CD4-positive, alpha-beta T cell (primary cell): ENCODE measurements around the gene CD19. TPM values are rescaled to one million over a fixed set of nuclear protein-coding genes. Genes with fewer than 3 reads are reported as not detected.
"Not testable (repeated sequence)": the region's sequence is repeated elsewhere in the genome, so short reads cannot be mapped to it uniquely, and the experiment has no call there.

Experiments used
- ATAC-seq: fragments of 200-7000 bp; cut with Tn5 transposase; one replicate; pipeline ENCODE4 v1.10.0; 2022; ENCODE audit warnings: mild to moderate bottlenecking; ENCODE audit not compliant: poor library complexity
- CTCF ChIA-PET: fragments of 350-600 bp; sonication (Branson Sonifier 250); formaldehyde crosslinking; loops from one replicate; lab custom pipeline; 2021; ENCODE audit warnings: antibody characterized with exemption, inconsistent platforms; lab: Charles Lee
- POLR2A ChIA-PET: fragments of 350-600 bp; sonication (Branson Sonifier 250); formaldehyde crosslinking; loops from one replicate; lab custom pipeline; 2021; ENCODE audit warnings: antibody characterized with exemption, inconsistent platforms; lab: Charles Lee
- DNase-seq, 14 experiments: peaks; one replicate each; pipeline ENCODE4 v3.0.0-alpha.2; 2013 to 2020; ENCODE audit warnings: mixed read lengths in 2 of 14
- H3K27ac ChIP-seq, 2 donors: one replicate each; pipeline versions ENCODE4 v1.5.1 to v1.7.0; 2013; ENCODE audit warnings: low read length in 2 of 2, low read depth in 1 of 2, mild to moderate bottlenecking in 1 of 2
- H3K27me3 ChIP-seq, 2 experiments: 1 replicate in 1 of 2; 2 replicates in 1 of 2; pipeline versions ENCODE4 v1.6.1 to v1.7.0; 2013; ENCODE audit warnings: low read length in 2 of 2, control low read depth in 1 of 2, mild to moderate bottlenecking in 1 of 2, moderate library complexity in 1 of 2; ENCODE audit not compliant: insufficient read depth in 2 of 2, control insufficient read depth in 1 of 2
- H3K36me3 ChIP-seq: one replicate; pipeline ENCODE4 v1.6.1; 2013; ENCODE audit warnings: low read length, control low read depth; ENCODE audit not compliant: insufficient read depth
- H3K4me1 ChIP-seq: one replicate; pipeline ENCODE4 v1.6.1; 2013; ENCODE audit warnings: low read length, control low read depth; ENCODE audit not compliant: insufficient read depth
- H3K4me3 ChIP-seq: one replicate; pipeline ENCODE4 v1.5.1; 2013; ENCODE audit warnings: mild to moderate bottlenecking, low read length, moderate library complexity
- H3K9me3 ChIP-seq, 2 experiments: 1 replicate in 1 of 2; 2 replicates in 1 of 2; pipeline versions ENCODE4 v1.6.1 to v1.7.0; 2013; ENCODE audit warnings: low read length in 2 of 2, mild to moderate bottlenecking in 2 of 2, control low read depth in 1 of 2, moderate library complexity in 1 of 2; ENCODE audit not compliant: control insufficient read depth in 1 of 2, insufficient read depth in 1 of 2
- H3K27ac Mint-ChIP-seq: one replicate; pipeline ENCODE4 v1.8.0; 2020; ENCODE audit warnings: mixed read lengths
- H3K27me3 Mint-ChIP-seq: one replicate; pipeline ENCODE4 v1.8.0; 2021; ENCODE audit warnings: mixed read lengths
- H3K36me3 Mint-ChIP-seq: one replicate; pipeline ENCODE4 v1.8.0; 2021; ENCODE audit warnings: low read depth, mixed read lengths
- H3K4me1 Mint-ChIP-seq: one replicate; pipeline ENCODE4 v1.8.0; 2021; ENCODE audit warnings: low read depth, mixed read lengths
- H3K4me3 Mint-ChIP-seq: one replicate; pipeline ENCODE4 v1.8.0; 2020; ENCODE audit warnings: mild to moderate bottlenecking, mixed read lengths
- H3K9me3 Mint-ChIP-seq: one replicate; pipeline ENCODE4 v1.8.0; 2020; ENCODE audit warnings: mixed read lengths
- intact Hi-C, 2 experiments: fragments of 100-400 bp; cut with DNase I in 1 of 2; cut with micrococcal nuclease in 1 of 2; formaldehyde crosslinking; loops; one replicate each; pipeline versions ENCODE4 v1.15.1 to v1.9.0; 2023 to 2025; cut with DNase I, micrococcal nuclease
- total RNA-seq, 174 experiments: library from RNA in 2 of 174; stranded (reverse) in 2 of 174; gene quantifications; one replicate each; pipeline ENCODE4 v1.2.3 and lab custom pipeline; 2021 to 2026
- TF ChIP-seq, protein P1 (sequence below): fragments of 200-600 bp; IDR thresholded peaks from one replicate; pipeline ENCODE4 v1.8.0; 2022; ENCODE audit warnings: antibody characterized with exemption, mild to moderate bottlenecking

The CD19 gene
- total RNA-seq, 2 experiments from 2014 or later = 0.14 to 0.27 TPM

GRCh38 chr16:28924762-28925385, 6.9 kb upstream of the CD19 start, which contains the start of gene RABEP2:
Gene RABEP2 (minus strand): TSS chr16:28925238. CDS start chr16:28925163, 75 bp downstream.
- H3K4me3 ChIP-seq = peak within 1 kb of the TSS; percentile 92
- DNase-seq (peak; percentile 88 to 97 (median 95)), ATAC-seq (peak; percentile 79)
- H3K4me3 Mint-ChIP-seq = peak within 1 kb of the TSS; percentile 91
- peaks cover 14% of the 10 kb centered on the region for H3K4me1 ChIP-seq
- ChIA-PET CTCF (interaction anchor here (1.1 to 8.3 kb wide), 3 partner anchors 20 to 79 kb away, joined by 3 to 34 read pairs (median 4); partner anchors contain the start of genes SH2B1 and TUFM), POLR2A (interaction anchor here (0.9 to 3.7 kb wide), 10 partner anchors 12 to 101 kb away, joined by 3 to 33 read pairs (median 10); partner anchors contain the start of genes ATXN2L, NFATC2IP and TUFM)
- intact Hi-C loops = loop anchor here (1.0 to 5.0 kb wide), 4 partner anchors 44 to 102 kb away; partner anchors contain the start of gene TUFM (in 2 of the 2)
- TF ChIP-seq, protein P1, sequence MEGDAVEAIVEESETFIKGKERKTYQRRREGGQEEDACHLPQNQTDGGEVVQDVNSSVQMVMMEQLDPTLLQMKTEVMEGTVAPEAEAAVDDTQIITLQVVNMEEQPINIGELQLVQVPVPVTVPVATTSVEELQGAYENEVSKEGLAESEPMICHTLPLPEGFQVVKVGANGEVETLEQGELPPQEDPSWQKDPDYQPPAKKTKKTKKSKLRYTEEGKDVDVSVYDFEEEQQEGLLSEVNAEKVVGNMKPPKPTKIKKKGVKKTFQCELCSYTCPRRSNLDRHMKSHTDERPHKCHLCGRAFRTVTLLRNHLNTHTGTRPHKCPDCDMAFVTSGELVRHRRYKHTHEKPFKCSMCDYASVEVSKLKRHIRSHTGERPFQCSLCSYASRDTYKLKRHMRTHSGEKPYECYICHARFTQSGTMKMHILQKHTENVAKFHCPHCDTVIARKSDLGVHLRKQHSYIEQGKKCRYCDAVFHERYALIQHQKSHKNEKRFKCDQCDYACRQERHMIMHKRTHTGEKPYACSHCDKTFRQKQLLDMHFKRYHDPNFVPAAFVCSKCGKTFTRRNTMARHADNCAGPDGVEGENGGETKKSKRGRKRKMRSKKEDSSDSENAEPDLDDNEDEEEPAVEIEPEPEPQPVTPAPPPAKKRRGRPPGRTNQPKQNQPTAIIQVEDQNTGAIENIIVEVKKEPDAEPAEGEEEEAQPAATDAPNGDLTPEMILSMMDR = no peak
- H3K27ac ChIP-seq = peak within 1 kb of the TSS; percentile 93 to 98
- peak within 1 kb of the TSS; percentile 97 for H3K27ac Mint-ChIP-seq
- peaks cover 37% of the 10 kb centered on the region for H3K36me3 Mint-ChIP-seq
- no peaks in the 10 kb centered on the region for H3K9me3 Mint-ChIP-seq
- peaks cover 20% of the 10 kb centered on the region for H3K4me1 Mint-ChIP-seq
- no peaks in the 10 kb centered on the region for H3K27me3 Mint-ChIP-seq
- peaks cover 10% of the 10 kb centered on the region for H3K36me3 ChIP-seq
- H3K27me3 ChIP-seq = no peaks in the 10 kb centered on the region
- no peaks in the 10 kb centered on the region for H3K9me3 ChIP-seq

- TF ChIP-seq, protein P1 = no peak
- Mint-ChIP-seq H3K27me3 (no peaks in the 10 kb centered on the region), H3K4me1 (peaks cover 22% of the 10 kb centered on the region), H3K27ac (peak overlapping the region; percentile 97), H3K9me3 (no peaks in the 10 kb centered on the region), H3K36me3 (peaks cover 36% of the 10 kb centered on the region), H3K4me3 (peak overlapping the region; percentile 91)
- H3K9me3 ChIP-seq = no peaks in the 10 kb centered on the region
- peaks cover 8% of the 10 kb centered on the region for H3K36me3 ChIP-seq
- ChIA-PET POLR2A (interaction anchor here (0.5 to 3.7 kb wide), 12 partner anchors 11 to 670 kb away, joined by 3 to 33 read pairs (median 8); partner anchors contain the start of genes ATXN2L, LAT, NFATC2IP and TUFM), CTCF (interaction anchor here (0.6 to 8.3 kb wide), 3 partner anchors 19 to 80 kb away, joined by 3 to 34 read pairs (median 4); partner anchors contain the start of gene TUFM)
- peaks cover 17% of the 10 kb centered on the region for H3K4me1 ChIP-seq
- peak overlapping the region; percentile 93 to 98 for H3K27ac ChIP-seq
- ATAC-seq (peak; percentile 69), DNase-seq (peak; percentile 65 to 92 (median 76))
- intact Hi-C loops = loop anchor here (1.0 to 5.0 kb wide), 4 partner anchors 19 to 102 kb away; partner anchors contain the start of gene TUFM (in 1 of the 2)
- peak overlapping the region; percentile 92 for H3K4me3 ChIP-seq
- no peaks in the 10 kb centered on the region for H3K27me3 ChIP-seq
These were observed 6.2 kb upstream of the CD19 start for GRCh38 chr16:28925386-28926228.

- H3K27me3 Mint-ChIP-seq, ATAC-seq, DNase-seq, H3K36me3 ChIP-seq, H3K9me3 ChIP-seq, H3K27me3 ChIP-seq, H3K27ac ChIP-seq, H3K9me3 Mint-ChIP-seq: not testable (repeated sequence)
- H3K36me3 Mint-ChIP-seq = peaks cover 31% of the 10 kb centered on the region
- Histone ChIP-seq H3K4me3 (peak overlapping the region; percentile 92), H3K4me1 (peaks cover 23% of the 10 kb centered on the region)
- peak overlapping the region; percentile 91 for H3K4me3 Mint-ChIP-seq
- CTCF ChIA-PET = interaction anchor here (0.6 to 8.3 kb wide), 2 partner anchors 19 to 51 kb away, joined by 3 to 34 read pairs; no protein-coding TSS in a partner anchor
- intact Hi-C loops = loop anchor here (2.0 to 5.0 kb wide), 2 partner anchors 19 to 79 kb away; partner anchors contain the start of gene TUFM (in 1 of the 2)
- H3K27ac Mint-ChIP-seq = peak overlapping the region; percentile 97
- POLR2A ChIA-PET = interaction anchor here (0.7 to 3.7 kb wide), 7 partner anchors 10 to 103 kb away, joined by 3 to 33 read pairs (median 10); partner anchors contain the start of genes ATXN2L and TUFM
- H3K4me1 Mint-ChIP-seq = peaks cover 27% of the 10 kb centered on the region
These were observed 5.5 kb upstream of the CD19 start for GRCh38 chr16:28926284-28926683.
